CD4-positive, alpha-beta T cell (primary cell): Measurements from ENCODE around the gene ADGRV1. TPM values are rescaled to one million over a fixed set of nuclear protein-coding genes. Genes with fewer than 3 reads are reported as not detected.
"Not testable (repeated sequence)": the region's sequence is repeated elsewhere in the genome, so short reads cannot be mapped to it uniquely, and the experiment has no call there.

Experiments
- ATAC-seq: fragments of 200-7000 bp; cut with Tn5 transposase; one replicate; pipeline ENCODE4 v1.10.0; 2022; ENCODE audit warnings: mild to moderate bottlenecking; ENCODE audit not compliant: poor library complexity
- CTCF ChIA-PET: fragments of 350-600 bp; sonication (Branson Sonifier 250); formaldehyde crosslinking; loops from one replicate; lab custom pipeline; 2021; ENCODE audit warnings: antibody characterized with exemption, inconsistent platforms; lab: Charles Lee
- POLR2A ChIA-PET: fragments of 350-600 bp; sonication (Branson Sonifier 250); formaldehyde crosslinking; loops from one replicate; lab custom pipeline; 2021; ENCODE audit warnings: antibody characterized with exemption, inconsistent platforms; lab: Charles Lee
- DNase-seq, 14 experiments: peaks; one replicate each; pipeline ENCODE4 v3.0.0-alpha.2; 2013 to 2020; ENCODE audit warnings: mixed read lengths in 2 of 14
- H3K27ac ChIP-seq, 2 donors: one replicate each; pipeline versions ENCODE4 v1.5.1 to v1.7.0; 2013; ENCODE audit warnings: low read length in 2 of 2, low read depth in 1 of 2, mild to moderate bottlenecking in 1 of 2
- H3K27me3 ChIP-seq, 2 experiments: 1 replicate in 1 of 2; 2 replicates in 1 of 2; pipeline versions ENCODE4 v1.6.1 to v1.7.0; 2013; ENCODE audit warnings: low read length in 2 of 2, control low read depth in 1 of 2, mild to moderate bottlenecking in 1 of 2, moderate library complexity in 1 of 2; ENCODE audit not compliant: insufficient read depth in 2 of 2, control insufficient read depth in 1 of 2
- H3K36me3 ChIP-seq: one replicate; pipeline ENCODE4 v1.6.1; 2013; ENCODE audit warnings: low read length, control low read depth; ENCODE audit not compliant: insufficient read depth
- H3K4me1 ChIP-seq: one replicate; pipeline ENCODE4 v1.6.1; 2013; ENCODE audit warnings: low read length, control low read depth; ENCODE audit not compliant: insufficient read depth
- H3K4me3 ChIP-seq: one replicate; pipeline ENCODE4 v1.5.1; 2013; ENCODE audit warnings: mild to moderate bottlenecking, low read length, moderate library complexity
- H3K9me3 ChIP-seq, 2 experiments: 1 replicate in 1 of 2; 2 replicates in 1 of 2; pipeline versions ENCODE4 v1.6.1 to v1.7.0; 2013; ENCODE audit warnings: low read length in 2 of 2, mild to moderate bottlenecking in 2 of 2, control low read depth in 1 of 2, moderate library complexity in 1 of 2; ENCODE audit not compliant: control insufficient read depth in 1 of 2, insufficient read depth in 1 of 2
- H3K27ac Mint-ChIP-seq: one replicate; pipeline ENCODE4 v1.8.0; 2020; ENCODE audit warnings: mixed read lengths
- H3K27me3 Mint-ChIP-seq: one replicate; pipeline ENCODE4 v1.8.0; 2021; ENCODE audit warnings: mixed read lengths
- H3K36me3 Mint-ChIP-seq: one replicate; pipeline ENCODE4 v1.8.0; 2021; ENCODE audit warnings: low read depth, mixed read lengths
- H3K4me1 Mint-ChIP-seq: one replicate; pipeline ENCODE4 v1.8.0; 2021; ENCODE audit warnings: low read depth, mixed read lengths
- H3K4me3 Mint-ChIP-seq: one replicate; pipeline ENCODE4 v1.8.0; 2020; ENCODE audit warnings: mild to moderate bottlenecking, mixed read lengths
- H3K9me3 Mint-ChIP-seq: one replicate; pipeline ENCODE4 v1.8.0; 2020; ENCODE audit warnings: mixed read lengths
- intact Hi-C, 2 experiments: fragments of 100-400 bp; cut with DNase I in 1 of 2; cut with micrococcal nuclease in 1 of 2; formaldehyde crosslinking; loops; one replicate each; pipeline versions ENCODE4 v1.15.1 to v1.9.0; 2023 to 2025; cut with DNase I, micrococcal nuclease
- total RNA-seq, 174 experiments: library from RNA in 2 of 174; stranded (reverse) in 2 of 174; gene quantifications; one replicate each; pipeline ENCODE4 v1.2.3 and lab custom pipeline; 2021 to 2026
- TF ChIP-seq, protein P1 (sequence below): fragments of 200-600 bp; IDR thresholded peaks from one replicate; pipeline ENCODE4 v1.8.0; 2022; ENCODE audit warnings: antibody characterized with exemption, mild to moderate bottlenecking

Gene ADGRV1
- total RNA-seq, 2 experiments from 2014 or later = 0.81 to 1.2 TPM

DNA sequence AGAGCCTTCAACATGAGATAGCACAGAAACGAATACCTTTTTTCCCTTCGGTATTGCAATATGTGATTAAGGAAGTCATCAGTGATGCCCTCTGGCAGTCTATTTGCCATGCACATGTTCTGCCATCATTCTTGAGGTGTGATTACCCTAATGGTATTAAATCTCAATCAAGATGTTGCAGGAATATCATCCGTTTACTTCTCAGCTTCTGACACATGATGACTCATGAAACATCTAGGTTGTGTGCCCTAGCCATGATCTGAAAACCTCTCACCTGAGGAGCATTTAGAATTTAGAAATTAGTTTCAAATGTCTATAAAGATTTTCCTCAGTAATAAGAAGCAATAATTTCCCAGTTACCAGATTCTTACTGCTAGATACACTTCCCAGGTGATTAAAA is 209.1 kb downstream of the ADGRV1 start:
- no peak for DNase-seq
- H3K4me3 ChIP-seq = no peak overlapping the region
- CTCF ChIA-PET = no interaction called here
- H3K27me3 ChIP-seq = peaks cover 0 to 7% of the 10 kb centered on the region in 2 experiments
- H3K4me1 Mint-ChIP-seq = no peaks in the 10 kb centered on the region
- H3K27me3 Mint-ChIP-seq = peaks cover 39% of the 10 kb centered on the region
- no peaks in the 10 kb centered on the region for H3K9me3 ChIP-seq
- no peaks in the 10 kb centered on the region for H3K36me3 ChIP-seq
- no peaks in the 10 kb centered on the region for H3K4me1 ChIP-seq
- no peaks in the 10 kb centered on the region for H3K36me3 Mint-ChIP-seq
- no peak overlapping the region for H3K27ac ChIP-seq
- TF ChIP-seq, protein P1, sequence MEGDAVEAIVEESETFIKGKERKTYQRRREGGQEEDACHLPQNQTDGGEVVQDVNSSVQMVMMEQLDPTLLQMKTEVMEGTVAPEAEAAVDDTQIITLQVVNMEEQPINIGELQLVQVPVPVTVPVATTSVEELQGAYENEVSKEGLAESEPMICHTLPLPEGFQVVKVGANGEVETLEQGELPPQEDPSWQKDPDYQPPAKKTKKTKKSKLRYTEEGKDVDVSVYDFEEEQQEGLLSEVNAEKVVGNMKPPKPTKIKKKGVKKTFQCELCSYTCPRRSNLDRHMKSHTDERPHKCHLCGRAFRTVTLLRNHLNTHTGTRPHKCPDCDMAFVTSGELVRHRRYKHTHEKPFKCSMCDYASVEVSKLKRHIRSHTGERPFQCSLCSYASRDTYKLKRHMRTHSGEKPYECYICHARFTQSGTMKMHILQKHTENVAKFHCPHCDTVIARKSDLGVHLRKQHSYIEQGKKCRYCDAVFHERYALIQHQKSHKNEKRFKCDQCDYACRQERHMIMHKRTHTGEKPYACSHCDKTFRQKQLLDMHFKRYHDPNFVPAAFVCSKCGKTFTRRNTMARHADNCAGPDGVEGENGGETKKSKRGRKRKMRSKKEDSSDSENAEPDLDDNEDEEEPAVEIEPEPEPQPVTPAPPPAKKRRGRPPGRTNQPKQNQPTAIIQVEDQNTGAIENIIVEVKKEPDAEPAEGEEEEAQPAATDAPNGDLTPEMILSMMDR = no peak
- no peak for ATAC-seq
- intact Hi-C loops = no loop called here
- H3K27ac Mint-ChIP-seq = no peak overlapping the region
- H3K4me3 Mint-ChIP-seq = no peak overlapping the region
- POLR2A ChIA-PET = no interaction called here
- no peaks in the 10 kb centered on the region for H3K9me3 Mint-ChIP-seq

DNA sequence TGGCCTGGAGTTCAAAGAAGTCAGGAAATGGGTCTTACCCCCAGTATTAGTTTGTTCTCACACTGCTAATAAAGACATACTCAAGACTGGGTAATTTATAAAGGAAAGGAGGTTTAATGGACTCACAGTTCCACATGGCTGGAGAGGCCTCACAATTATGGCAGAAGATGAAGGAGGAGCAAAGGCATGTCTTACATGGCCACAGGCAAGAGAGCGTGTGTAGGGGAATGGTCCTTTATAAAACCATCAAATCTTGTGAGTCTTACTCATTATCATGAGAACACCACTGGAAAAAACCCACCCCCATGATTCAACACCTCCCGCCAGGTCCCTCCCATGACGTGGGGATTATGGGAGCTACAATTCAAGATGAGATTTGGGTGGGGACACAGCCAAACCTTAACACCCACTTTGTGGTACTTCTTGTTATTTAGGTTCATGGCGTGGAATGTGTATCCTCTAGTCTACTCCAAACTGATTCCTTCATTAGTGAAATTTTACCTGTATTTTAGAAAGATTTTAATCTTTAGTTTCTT is 211.5 kb downstream of the ADGRV1 start:
- H3K4me1 Mint-ChIP-seq, H3K27ac ChIP-seq, H3K9me3 Mint-ChIP-seq, intact Hi-C loops, H3K9me3 ChIP-seq, H3K27me3 ChIP-seq, H3K36me3 ChIP-seq, ATAC-seq, POLR2A ChIA-PET, DNase-seq, H3K4me1 ChIP-seq, H3K36me3 Mint-ChIP-seq, H3K4me3 Mint-ChIP-seq, H3K27ac Mint-ChIP-seq, H3K4me3 ChIP-seq: not testable (repeated sequence)
- peaks cover 39% of the 10 kb centered on the region for H3K27me3 Mint-ChIP-seq
- CTCF ChIA-PET = interaction anchor here (0.9 kb wide), 1 partner anchor 8 kb away, joined by 3 read pairs; no protein-coding TSS in a partner anchor

DNA sequence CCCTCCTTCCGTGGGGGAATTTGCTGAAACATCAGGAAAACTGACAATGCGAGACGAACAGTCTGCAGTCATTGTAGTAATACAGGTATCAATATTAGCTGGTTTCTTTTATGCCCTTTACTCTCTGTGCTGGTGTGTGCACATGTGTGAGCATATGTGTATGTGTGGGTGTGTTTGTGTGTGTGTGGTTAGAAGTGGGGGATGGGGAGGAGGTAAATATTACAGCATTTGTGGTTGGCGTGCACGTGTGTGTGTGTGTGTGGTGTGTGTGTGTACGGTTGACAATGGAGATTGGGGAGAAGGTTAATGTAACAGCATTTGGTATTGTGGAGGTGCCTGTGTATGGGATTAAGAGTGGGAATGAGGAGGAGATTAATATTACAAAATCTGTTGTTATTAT is 219.4 kb downstream of the ADGRV1 start:
- no peak for ATAC-seq
- H3K27me3 Mint-ChIP-seq = peaks cover 7% of the 10 kb centered on the region
- no peak overlapping the region for H3K4me3 Mint-ChIP-seq
- CTCF ChIA-PET = no interaction called here
- POLR2A ChIA-PET = no interaction called here
- no peaks in the 10 kb centered on the region for H3K9me3 ChIP-seq
- H3K27ac ChIP-seq = no peak overlapping the region
- intact Hi-C loops = no loop called here
- TF ChIP-seq, protein P1 = no peak
- H3K4me1 Mint-ChIP-seq = no peaks in the 10 kb centered on the region
- H3K36me3 ChIP-seq = no peaks in the 10 kb centered on the region
- DNase-seq = no peak
- H3K4me1 ChIP-seq = no peaks in the 10 kb centered on the region
- H3K36me3 Mint-ChIP-seq = no peaks in the 10 kb centered on the region
- H3K27ac Mint-ChIP-seq = no peak overlapping the region
- no peaks in the 10 kb centered on the region for H3K27me3 ChIP-seq
- H3K4me3 ChIP-seq = no peak overlapping the region
- no peaks in the 10 kb centered on the region for H3K9me3 Mint-ChIP-seq
